GM18858 (cell line): ENCODE results near the gene DAPK1.

Experiments
- ATAC-seq: cut with Tn5 transposase; IDR thresholded peaks from one replicate; pipeline ENCODE4 v1.9.1; 2021; ENCODE audit not compliant: unreplicated experiment

DAPK1 gene

GRCh38 chr9:87704342-87704741 lies 206.7 kb downstream of the DAPK1 start:
- ATAC-seq, result no peak

DNA sequence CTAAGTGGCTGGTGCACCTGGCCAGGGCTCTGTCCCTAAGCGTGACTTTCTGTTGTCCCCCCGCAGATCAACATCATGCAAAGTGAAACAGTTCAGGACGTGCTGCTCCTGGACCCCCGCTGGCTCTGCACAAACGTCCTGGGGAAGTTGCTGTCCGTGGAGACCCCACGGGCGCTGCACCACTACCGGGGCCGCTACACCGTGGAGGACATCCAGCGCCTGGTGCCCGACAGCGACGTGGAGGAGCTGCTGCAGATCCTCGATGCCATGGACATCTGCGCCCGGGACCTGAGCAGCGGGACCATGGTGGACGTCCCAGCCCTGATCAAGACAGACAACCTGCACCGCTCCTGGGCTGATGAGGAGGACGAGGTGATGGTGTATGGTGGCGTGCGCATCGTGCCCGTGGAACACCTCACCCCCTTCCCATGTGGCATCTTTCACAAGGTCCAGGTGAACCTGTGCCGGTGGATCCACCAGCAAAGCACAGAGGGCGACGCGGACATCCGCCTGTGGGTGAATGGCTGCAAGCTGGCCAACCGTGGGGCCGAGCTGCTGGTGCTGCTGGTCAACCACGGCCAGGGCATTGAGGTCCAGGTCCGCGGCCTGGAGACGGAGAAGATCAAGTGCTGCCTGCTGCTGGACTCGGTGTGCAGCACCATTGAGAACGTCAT lies 208.5 kb downstream of the DAPK1 start:
- ATAC-seq, result no peak

GRCh38 chr9:87707805-87708506 lies 210.3 kb downstream of the DAPK1 start:
- no peak for ATAC-seq

DNA sequence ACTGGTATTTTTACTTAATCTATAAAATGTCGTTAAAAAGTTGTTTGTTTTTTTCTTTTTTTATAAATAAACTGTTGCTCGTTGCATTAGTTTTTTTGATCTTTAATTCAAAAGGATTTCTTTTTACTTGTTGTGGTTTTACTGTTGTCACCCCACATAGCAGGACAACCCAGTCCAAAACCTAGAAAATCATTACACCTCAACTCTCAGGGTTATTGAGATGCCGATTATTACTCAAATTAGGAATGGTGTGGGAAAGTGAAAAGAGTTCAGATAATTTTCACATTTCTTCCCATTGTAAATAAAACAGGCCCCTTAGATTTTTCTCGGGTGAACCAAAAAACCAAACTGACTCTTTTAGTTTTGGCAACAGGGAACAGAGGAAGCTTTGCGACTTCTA lies 210.9 kb downstream of the DAPK1 start:
- no peak for ATAC-seq

DNA sequence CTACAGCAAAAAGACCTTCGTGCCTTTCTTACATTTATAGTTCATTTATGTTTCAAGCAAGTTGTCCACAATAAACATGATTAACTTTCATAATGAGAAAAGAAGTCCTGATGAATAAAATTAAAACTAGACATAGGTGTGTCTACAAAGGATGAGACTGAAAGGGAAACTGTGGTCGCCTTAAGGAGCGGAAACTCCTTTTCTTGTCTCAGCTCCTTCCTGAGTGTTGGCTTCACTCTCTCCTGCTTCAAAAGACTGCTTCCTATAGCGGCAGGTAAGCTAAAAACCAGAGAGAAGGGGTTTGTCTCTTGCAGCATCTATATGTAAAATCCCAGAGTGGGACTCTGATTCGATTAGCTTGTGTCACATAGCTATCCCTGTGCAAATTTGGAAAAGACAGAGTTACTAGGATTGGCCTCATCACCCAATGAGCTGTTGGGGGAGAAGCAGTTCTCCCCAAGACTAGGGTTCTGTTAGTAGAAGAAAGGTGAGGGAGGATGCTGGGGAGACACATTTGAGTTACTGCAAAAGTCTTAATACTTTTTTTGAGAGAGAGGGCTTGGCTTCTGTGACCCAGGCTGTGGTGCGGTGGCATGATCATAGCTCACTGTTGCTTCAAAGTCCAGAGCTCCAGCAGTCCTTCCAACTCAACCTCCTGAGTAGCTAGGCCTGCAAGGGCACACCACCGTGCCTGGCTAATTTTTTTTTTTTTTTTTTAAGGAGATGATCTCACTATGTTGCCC lies 211.5 kb downstream of the DAPK1 start:
- no peak for ATAC-seq

DNA sequence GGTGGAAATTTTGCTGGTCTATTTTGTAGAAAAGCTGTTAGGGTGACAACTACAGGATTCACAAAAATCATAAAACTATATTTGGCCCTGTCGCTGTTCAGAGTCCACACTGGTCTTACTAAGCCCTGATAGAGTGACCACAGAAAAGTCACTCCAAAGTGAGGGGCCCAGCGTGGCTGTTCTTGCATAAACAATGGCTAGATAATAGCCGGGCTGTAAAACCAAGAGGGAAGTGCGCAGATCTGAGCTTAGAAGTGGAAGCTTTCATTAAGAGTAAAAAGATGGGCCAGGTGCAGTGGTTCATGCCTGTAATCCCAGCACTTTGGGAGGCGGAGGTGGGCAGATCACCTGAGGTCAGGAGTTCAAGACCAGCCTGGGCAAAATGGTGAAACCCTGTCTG lies 212.8 kb downstream of the DAPK1 start:
- no peak for ATAC-seq

DNA sequence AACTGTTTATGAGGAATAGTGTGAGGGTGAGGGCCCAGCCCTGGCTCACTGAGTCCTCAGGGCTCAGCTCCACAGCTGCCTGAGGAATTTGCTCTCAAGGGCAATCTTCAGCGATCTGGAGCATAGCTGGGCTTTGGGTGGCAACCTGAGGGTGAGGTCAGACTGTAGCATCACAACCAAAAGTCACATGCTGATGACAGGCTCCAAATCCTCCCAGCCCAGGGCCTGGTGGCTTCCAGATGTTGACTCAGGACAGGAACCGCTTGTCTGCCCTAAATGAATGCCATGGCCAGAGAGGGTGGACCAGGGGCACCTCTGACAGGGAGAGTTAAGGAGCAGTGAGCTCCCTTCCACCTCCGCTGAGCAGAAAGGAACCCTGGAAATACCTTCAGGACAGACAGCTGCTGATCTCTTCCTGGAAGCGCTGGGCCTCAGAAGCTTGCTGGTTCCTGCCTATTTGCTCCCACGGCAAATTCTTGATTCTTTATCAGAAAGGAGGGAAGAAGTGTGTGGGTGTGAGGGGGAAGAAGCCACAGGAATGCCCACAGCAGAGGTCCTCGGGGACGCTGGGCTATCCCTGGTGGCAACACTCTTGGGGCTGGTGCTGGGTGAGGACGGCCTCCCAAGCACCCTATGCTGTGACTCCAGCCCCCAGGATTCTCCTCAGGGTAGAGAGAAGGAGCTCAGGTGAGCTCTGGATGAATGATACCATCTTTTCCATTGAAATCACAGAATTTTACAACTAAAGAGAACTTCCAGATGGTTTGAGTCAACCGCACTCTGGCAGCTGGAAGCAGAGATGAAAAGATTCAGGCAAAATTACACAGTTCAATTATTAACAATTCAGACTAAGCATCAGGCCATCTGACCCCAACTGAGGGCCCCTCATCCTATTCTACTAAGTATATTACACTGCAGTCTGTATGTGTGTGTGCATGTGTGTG lies 214.5 kb downstream of the DAPK1 start:
- no peak for ATAC-seq

- no peak for ATAC-seq
Measured at GRCh38 chr9:87712801-87713277, 215.2 kb downstream of the DAPK1 start.

DNA sequence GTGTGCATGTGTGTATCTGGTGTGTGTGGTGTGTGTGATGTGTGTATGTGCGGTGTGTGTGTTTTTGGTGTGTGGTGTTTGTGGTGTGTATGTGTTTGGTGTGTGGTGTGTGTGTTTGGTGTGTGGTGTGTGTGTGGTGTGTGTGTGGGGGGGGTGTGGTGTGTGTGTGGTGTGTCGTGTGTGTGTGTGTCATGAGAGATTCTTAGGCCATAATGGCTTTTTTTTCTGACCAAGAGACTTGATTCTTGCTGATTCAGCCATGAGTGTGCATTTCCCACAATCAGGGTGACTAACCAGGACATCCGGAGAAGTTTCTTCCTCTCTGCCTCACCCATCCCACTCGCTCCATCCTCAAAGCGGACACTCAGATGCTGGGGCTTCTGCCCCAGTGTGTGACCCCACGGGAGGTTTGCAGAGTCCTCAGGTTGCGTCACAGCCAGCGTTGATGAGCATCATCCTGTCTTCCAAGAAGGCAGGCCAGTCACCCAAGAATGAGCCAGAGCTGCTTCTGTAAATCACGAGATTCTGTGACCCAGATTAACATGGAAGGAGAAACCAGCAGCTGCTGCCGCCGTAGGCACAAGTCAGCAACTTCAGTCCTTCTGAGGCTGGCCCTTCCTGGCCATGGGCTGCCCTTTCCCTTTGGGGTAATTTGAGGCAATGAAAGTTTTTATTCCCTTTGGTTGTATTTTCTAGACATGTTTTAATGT lies 215.8 kb downstream of the DAPK1 start:
- no peak for ATAC-seq

GRCh38 chr9:87713988-87714330 lies 216.3 kb downstream of the DAPK1 start:
- no peak for ATAC-seq

- no peak for ATAC-seq
Measured at GRCh38 chr9:87714819-87715218, 217.2 kb downstream of the DAPK1 start.

DNA sequence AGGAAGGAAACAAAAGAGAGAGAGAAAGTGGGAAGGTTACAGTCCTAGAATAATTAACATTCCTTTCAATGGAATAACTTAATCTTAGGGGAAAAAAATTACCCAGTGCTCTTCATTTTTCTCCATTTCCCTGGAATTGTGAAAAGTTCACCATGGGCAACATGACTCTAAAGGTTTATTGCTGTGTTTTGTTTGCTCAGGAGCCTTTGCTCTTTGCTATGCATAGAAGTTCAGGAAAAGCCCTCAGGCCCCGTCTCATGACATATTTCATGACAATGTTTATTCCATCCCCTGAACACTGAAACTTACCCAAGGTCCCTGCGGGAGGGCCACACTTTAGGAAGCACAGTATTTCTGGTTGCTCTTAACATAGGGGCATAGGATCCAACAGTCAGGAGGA lies 218.5 kb downstream of the DAPK1 start:
- ATAC-seq, result no peak

DNA sequence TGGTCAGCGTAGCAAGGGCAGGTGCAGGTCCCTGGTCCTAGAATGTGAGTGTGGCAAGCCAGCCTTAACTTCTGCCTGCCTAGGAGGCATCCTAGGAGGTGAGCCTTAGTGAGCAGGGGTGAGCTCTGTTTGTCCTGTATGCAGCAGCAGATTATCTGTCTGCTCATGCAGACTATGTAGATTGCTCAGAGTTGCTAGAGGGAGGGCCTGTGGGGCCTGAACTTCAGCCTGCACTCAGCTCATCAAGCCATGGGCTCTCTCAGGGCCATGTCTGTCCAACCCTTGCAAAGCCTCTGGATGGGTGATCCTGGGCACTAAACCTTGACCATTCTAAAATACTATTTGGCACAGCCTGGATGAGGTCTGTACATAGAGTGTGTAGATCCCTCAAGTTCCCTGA lies 219.8 kb downstream of the DAPK1 start:
- ATAC-seq, result no peak

- ATAC-seq, result no peak
Measured at GRCh38 chr9:87718231-87718630, 220.6 kb downstream of the DAPK1 start.

- no peak for ATAC-seq
Measured at GRCh38 chr9:87718852-87719612, 221.4 kb downstream of the DAPK1 start.

GRCh38 chr9:87720173-87720572 lies 222.5 kb downstream of the DAPK1 start:
- no peak for ATAC-seq

DNA sequence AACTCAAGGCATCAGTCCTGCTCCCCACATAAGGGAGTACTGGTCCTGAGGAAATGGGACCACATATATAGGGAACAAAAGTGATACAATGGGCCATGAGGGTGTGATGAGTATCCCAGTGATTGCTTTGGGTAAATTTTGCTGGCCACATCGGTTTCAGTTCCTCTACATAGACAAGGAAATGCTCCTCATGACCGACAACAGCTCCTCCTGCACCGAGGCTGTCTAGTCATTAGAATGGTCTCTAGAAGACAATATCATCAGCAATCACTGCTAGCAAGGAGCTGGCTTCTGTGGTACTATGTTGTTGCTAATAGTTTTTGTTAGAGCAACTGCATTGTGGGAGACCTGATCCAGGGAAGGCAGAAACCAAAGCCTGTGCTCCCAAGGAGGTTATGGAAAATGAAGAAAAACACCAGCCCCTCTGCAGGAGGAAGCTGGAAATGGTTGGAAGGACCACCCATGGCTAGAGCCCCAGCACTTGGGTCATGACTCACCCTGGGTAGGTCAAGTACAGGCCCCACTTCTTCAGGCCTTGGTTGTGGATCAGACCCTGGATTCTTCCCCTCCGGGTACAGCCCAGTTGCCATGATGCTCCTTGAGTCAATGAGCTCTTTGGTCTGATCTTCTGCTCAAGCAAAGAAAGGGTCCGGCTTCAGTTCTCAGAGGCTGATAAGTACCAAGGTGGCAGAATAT lies 224.9 kb downstream of the DAPK1 start:
- no peak for ATAC-seq

DNA sequence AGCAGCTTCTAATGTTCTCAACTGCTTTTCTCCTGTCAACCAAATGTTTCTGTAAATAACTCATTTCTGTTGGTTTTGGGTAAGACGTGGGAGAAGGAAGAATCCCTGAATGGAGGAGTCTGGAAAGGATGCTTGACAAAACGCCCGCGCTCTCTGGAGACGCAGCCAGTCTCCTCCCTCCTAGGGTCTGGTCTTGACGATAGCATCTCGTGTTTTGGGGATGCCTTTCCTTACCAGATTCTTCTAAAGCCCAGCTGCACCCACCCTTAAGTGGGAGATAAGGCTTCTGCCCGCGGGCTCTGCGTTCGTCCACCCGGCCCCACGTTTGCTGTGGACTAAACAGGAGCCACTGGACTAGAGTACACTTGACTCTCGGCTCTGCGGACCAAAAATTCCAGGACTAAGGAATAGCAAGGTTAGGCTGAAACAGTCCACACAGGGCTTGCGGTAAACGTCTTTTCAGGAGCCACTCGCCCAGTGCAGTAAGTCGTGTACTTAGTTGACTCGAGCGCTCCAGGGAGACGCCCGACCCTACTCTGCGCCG lies 227.8 kb downstream of the DAPK1 start:
- ATAC-seq, result no peak
